HG03469 (cell line): ENCODE data around the gene AIDA.
"Not testable (repeated sequence)": the region's sequence is repeated elsewhere in the genome, so short reads cannot be mapped to it uniquely, and the experiment has no call there.

Experiments used
- ATAC-seq: cut with Tn5 transposase; IDR thresholded peaks from one replicate; pipeline ENCODE4 v1.9.1; 2021; ENCODE audit warnings: mild to moderate bottlenecking, moderate library complexity, moderate number of reproducible peaks; ENCODE audit not compliant: unreplicated experiment

AIDA gene

GRCh38 chr1:222712253-222713090 lies at the start of gene AIDA, which contains the start of gene BROX:
Gene AIDA, minus strand, starts transcription at chr1:222712491. Its CDS starts 174 bp downstream, at chr1:222712317.
Gene BROX, plus strand, starts transcription at chr1:222712564. Its CDS starts 3,136 bp downstream, at chr1:222715700.
- ATAC-seq: peak; percentile 47

GRCh38 chr1:222761083-222761482 lies 48.8 kb upstream of the AIDA start:
- no peak for ATAC-seq

GRCh38 chr1:222759451-222760035 lies 47.3 kb upstream of the AIDA start:
- ATAC-seq: no peak

GRCh38 chr1:222757646-222758268 lies 45.5 kb upstream of the AIDA start:
- no peak for ATAC-seq

GRCh38 chr1:222754366-222755139 lies 42.3 kb upstream of the AIDA start:
- ATAC-seq: no peak

GRCh38 chr1:222751255-222751654 lies 39.0 kb upstream of the AIDA start:
- ATAC-seq: no peak

GRCh38 chr1:222750651-222751050 lies 38.4 kb upstream of the AIDA start:
- peak; percentile 84 for ATAC-seq

GRCh38 chr1:222749927-222750326 lies 37.6 kb upstream of the AIDA start:
- no peak for ATAC-seq

- ATAC-seq: not testable (repeated sequence)
Observed at GRCh38 chr1:222741630-222742457, 29.6 kb upstream of the AIDA start.

- ATAC-seq: no peak
Observed at GRCh38 chr1:222739929-222740328, 27.6 kb upstream of the AIDA start.

- no peak for ATAC-seq
Observed at GRCh38 chr1:222739465-222739864, 27.2 kb upstream of the AIDA start.

GRCh38 chr1:222736972-222737371 lies 24.7 kb upstream of the AIDA start, which contains the start of gene FAM177B:
Gene FAM177B, plus strand, starts transcription at chr1:222737202. Its CDS starts 9,344 bp downstream, at chr1:222746546.
- no peak for ATAC-seq

GRCh38 chr1:222736470-222736869 lies 24.2 kb upstream of the AIDA start:
- no peak for ATAC-seq

GRCh38 chr1:222734740-222735139 lies 22.4 kb upstream of the AIDA start:
- ATAC-seq: no peak

GRCh38 chr1:222732216-222733159 lies 20.2 kb upstream of the AIDA start:
- ATAC-seq: peak; percentile 94

GRCh38 chr1:222730866-222731265 lies 18.6 kb upstream of the AIDA start:
- ATAC-seq: no peak

GRCh38 chr1:222728746-222729145 lies 16.5 kb upstream of the AIDA start:
- ATAC-seq: no peak

- ATAC-seq: no peak
Observed at GRCh38 chr1:222716393-222716792, 4.1 kb upstream of the AIDA start.
